ENCODE data around the gene KIAA0513.
"Not testable (repeated sequence)": the region's sequence is repeated elsewhere in the genome, so short reads cannot be mapped to it uniquely, and the experiment has no call there.

The KIAA0513 gene

DNA sequence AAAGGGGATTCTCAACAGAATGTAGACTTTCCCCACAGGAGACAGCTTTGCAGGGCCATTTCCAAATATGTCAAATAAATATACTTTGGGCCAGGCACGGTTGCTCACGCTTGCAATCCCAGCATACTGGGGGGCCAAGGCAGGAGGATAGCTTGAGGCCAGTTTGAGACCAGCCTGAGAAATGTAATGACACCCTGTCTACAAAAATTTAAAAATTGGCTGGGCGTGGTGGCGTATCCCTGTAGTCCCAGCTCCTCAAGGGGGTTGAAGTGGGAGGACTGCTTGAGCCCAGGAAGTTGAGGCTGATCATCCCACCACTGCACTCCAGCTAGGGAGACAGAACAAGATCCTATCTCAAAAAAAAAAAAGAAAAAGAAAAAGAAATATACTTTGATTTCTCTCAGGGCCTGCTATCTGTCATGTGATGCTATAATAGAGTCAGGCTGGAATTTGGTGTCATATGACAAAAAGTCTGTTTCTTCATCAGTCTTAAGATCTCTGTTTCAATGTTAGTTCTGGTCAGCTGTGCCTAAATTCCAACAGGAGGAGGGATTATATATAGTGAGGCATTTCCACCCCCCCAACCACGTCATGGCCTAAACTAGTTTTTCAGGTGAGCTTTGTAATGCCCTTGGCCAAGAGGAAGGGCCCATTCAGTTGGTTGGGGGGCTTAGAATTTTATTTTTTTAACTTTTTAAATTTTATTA lies 12.0 kb upstream of the KIAA0513 start:
- no peak overlapping the region for H3K4me3 Mint-ChIP-seq
- H3K27ac Mint-ChIP-seq = no peak overlapping the region
- ATAC-seq = no peak

DNA sequence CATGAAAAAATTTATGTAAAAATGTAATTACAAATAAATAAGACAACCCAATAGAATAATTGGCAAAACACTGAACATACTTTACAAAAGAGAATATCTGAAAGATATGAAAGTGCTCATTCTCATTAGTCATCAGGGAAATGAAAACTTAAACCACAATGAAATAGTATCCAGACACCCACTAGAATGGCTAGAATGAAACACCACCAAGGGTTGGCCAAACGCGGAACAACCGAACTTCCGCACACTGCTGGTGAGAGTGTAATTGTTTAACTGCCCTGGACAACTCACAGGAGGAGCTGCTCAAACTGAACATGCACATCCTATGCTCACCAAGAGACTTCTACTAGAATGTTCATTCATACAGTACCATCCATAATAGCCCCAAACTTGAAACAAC lies 10.4 kb upstream of the KIAA0513 start:
- Mint-ChIP-seq H3K27ac (no peak overlapping the region), H3K4me1 (peaks cover 18% of the 10 kb centered on the region), H3K4me3 (peak overlapping the region in 1 of 2 donors; percentile 6), H3K9me3 (no peaks in the 10 kb centered on the region), H3K27me3 (no peaks in the 10 kb centered on the region)
- ATAC-seq (peak; percentile 93), DNase-seq (peak; percentile 13 to 39)

More for the DNA sequence above, 12.0 kb upstream of the KIAA0513 start:
- Mint-ChIP-seq H3K9me3 (no peaks in the 10 kb centered on the region), H3K4me1 (peaks cover 26% of the 10 kb centered on the region), H3K27me3 (no peaks in the 10 kb centered on the region)
- no peak for DNase-seq

DNA sequence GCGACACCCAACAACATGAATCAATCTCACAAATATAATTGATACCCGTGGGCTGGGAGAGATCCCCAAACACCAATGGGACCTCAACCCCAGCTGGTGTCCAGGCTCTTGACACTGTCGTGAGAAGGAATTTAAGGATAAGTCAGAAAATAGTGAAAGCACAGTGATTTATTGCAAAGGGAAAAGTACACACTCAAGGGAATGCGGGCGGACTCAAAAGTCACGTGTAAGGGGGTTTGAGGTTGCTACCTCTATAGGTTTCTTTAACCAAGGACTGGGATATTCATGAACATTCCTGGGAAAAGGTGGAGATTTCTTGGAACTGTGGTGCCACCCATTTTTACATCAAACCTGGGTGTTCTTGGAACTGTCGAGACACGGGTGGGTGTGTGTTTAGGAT lies 10.0 kb upstream of the KIAA0513 start:
- DNase-seq (no peak), ATAC-seq (no peak)
- H3K27me3 Mint-ChIP-seq = no peaks in the 10 kb centered on the region
- H3K9me3 Mint-ChIP-seq = no peaks in the 10 kb centered on the region
- H3K4me3 Mint-ChIP-seq = no peak overlapping the region
- peaks cover 14% of the 10 kb centered on the region for H3K4me1 Mint-ChIP-seq
- no peak overlapping the region for H3K27ac Mint-ChIP-seq

DNA sequence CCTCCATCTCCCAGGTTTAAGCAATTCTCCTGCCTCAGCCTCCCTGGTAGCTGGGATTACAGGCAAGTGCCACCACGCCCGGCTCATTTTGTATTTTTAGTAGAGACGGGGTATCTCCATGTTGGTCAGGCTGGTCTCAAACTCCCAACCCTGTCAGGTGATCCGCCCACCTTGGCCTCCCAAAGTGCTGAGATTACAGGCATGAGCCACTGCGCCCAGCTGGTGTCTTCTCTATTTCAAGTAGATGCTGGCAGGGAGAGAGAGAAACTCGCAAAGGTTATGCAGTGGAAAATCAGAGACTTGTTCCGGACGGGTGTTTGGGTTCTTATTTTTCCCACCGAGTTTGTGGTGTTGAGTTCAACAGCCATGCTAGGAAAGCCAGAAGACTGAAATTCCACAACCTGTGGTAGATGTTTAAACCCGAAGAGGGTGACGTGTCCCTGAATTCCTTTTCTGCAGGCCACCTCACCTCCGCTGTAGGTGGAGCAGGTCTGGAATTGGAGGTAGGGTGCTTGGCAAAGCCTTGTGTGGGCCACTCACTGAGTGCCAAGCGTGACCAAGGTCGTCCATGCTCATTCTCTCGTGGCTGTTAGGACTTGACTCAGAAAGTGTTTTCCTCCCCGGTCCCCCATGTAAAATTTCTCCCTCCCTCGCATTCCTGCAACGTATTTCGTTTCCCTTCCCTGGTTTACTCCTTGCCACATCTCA lies 8.9 kb upstream of the KIAA0513 start:
- H3K27me3 Mint-ChIP-seq = no peaks in the 10 kb centered on the region
- H3K4me3 Mint-ChIP-seq = no peak overlapping the region
- peaks cover 14% of the 10 kb centered on the region for H3K4me1 Mint-ChIP-seq
- no peaks in the 10 kb centered on the region for H3K9me3 Mint-ChIP-seq
- DNase-seq (no peak), ATAC-seq (no peak)
- no peak overlapping the region for H3K27ac Mint-ChIP-seq

DNA sequence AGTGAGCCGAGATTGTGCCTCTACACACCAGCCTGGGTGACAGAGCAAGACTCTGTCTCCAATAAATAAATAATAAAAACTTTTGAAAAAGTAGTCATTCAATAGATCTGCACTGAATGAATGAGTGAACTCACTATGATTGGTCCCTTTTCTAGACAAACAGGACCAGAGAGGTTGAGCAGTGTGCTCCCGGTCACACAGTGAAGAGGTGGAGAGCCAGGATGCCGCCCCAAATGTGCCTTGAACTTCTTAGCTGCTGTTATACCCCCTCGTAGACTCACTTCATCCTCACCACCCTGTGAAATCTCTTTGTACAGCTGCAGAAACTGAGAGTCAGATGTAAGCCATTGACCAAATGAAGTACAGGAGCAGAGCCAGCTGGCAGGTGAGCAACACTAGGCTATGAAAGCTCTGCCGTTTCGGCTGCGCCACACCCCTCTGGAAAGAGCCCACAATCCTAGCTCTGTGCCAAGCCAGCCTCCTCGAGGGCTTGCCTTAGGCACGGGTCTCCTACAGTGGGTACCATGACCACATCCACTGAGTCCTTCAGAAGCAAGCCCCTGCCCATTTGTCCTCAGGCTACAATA lies 7.8 kb upstream of the KIAA0513 start:
- no peak overlapping the region for H3K4me3 Mint-ChIP-seq
- ATAC-seq (no peak), DNase-seq (no peak)
- H3K4me1 Mint-ChIP-seq = peaks cover 14% of the 10 kb centered on the region
- no peaks in the 10 kb centered on the region for H3K9me3 Mint-ChIP-seq
- H3K27me3 Mint-ChIP-seq = no peaks in the 10 kb centered on the region
- no peak overlapping the region for H3K27ac Mint-ChIP-seq

DNA sequence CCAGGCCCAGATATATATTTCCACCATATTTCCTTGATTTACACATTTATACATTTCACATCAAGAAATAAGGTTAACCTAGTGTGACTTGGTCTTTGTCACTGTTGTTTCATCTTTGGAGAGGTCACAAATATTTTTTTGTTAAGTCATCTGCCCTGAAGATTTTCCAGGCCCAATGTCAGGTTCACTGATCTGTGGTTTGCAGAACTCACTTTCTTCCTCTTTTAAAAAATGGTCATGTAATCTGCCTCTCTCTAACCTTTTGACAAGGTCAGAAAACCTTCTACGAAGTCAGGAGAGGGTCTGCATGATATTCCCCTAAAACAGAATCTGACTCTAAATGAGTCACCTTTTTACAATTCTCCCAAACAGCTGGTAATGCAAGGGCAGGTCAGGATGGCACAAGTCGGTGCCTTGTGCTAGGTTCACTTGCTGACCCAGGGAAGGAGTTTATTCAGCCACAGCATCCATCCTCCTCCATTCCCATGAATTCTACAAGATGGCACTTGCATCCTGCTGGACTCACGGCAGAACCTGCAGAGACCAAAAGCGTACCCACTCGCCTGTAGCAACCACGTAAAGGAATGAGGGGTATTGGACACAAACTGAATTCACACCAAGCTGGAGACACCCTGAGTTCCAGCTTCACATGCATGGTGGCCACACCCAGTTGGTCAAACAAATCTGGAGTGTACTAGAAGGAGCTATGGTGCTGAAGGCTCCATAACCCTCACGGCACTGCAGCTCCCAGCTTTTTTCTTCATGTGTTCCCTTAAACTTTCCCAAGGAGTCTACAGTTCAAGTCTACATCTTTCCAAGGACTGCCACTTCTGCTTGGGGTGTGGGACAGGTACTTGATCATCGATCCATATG lies 1.6 kb upstream of the KIAA0513 start:
- DNase-seq (no peak), ATAC-seq (no peak)
- Mint-ChIP-seq H3K9me3 (no peaks in the 10 kb centered on the region), H3K27ac (peak overlapping the region in 1 of 2 donors; percentile 80), H3K4me1 (peaks cover 42% of the 10 kb centered on the region), H3K27me3 (no peaks in the 10 kb centered on the region), H3K4me3 (peak overlapping the region; percentile 53 to 90)

DNA sequence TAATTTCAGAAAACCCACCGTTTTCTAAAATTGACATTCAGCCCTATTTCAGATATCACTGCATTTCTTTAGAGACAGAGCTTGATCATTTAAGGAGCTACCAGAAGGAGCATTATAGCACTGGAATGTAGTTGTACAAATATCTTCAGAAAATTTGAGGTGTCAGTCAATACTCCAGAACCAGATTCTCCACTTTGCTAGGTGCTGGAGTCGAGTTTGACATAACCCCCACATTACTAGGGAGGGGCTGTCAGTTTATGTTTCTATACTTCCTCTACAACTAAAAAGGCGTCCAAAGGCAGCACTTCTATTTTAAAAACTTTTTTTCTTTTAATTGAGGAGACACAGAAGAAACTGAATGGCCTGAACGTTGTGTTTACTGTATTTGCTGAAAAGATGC lies 892 bp upstream of the KIAA0513 start:
- peak overlapping the region; percentile 53 to 90 for H3K4me3 Mint-ChIP-seq
- no peak for DNase-seq
- no peaks in the 10 kb centered on the region for H3K27me3 Mint-ChIP-seq
- no peaks in the 10 kb centered on the region for H3K9me3 Mint-ChIP-seq
- no peak for ATAC-seq
- peaks cover 42% of the 10 kb centered on the region for H3K4me1 Mint-ChIP-seq
- H3K27ac Mint-ChIP-seq = peak overlapping the region in 1 of 2 donors; percentile 80

DNA sequence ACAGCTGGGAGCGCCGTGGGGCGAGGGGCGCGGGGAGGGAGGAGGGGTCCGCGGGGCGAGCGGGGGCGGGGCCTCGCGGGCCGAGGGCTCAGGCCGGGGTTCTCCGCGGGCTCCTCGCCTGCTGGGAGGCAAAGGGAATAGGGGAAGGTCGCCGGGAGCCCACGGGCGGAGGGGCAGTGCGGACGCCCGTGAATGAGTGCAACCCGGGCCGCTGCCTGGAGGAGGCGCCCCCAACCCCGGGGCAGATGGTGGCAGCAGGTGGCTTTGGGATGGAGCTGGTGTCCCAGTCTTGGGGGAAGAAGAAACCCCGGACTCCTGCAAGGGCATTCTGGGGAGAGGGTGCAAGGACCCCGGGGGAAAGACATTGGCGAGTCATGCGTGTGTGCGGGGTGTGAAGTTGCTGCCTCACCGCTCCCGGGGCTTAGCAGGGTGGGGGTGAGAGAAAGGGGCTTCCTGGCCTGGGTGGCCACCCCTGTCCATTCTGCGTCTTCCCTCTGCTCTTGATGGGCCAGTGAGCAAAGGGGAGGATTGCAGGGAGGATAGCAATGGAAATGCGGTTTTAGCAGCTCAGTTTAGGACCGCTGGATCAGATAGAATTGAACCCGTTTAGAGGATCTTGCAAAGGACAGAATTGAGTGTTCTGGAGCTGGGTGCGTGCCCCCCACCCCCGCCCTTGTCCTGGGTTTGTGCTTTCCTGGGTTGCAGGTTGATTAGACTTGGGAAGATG lies 526 bp downstream of the KIAA0513 start:
- H3K9me3 Mint-ChIP-seq = no peaks in the 10 kb centered on the region
- ATAC-seq = peak; percentile 3
- no peaks in the 10 kb centered on the region for H3K27me3 Mint-ChIP-seq
- DNase-seq = peak in 1 of 2 donors; percentile 40
- H3K4me1 Mint-ChIP-seq = peaks cover 42% of the 10 kb centered on the region
- H3K4me3 Mint-ChIP-seq = peak overlapping the region; percentile 90 to 99
- H3K27ac Mint-ChIP-seq = peak overlapping the region; percentile 94 to 96

DNA sequence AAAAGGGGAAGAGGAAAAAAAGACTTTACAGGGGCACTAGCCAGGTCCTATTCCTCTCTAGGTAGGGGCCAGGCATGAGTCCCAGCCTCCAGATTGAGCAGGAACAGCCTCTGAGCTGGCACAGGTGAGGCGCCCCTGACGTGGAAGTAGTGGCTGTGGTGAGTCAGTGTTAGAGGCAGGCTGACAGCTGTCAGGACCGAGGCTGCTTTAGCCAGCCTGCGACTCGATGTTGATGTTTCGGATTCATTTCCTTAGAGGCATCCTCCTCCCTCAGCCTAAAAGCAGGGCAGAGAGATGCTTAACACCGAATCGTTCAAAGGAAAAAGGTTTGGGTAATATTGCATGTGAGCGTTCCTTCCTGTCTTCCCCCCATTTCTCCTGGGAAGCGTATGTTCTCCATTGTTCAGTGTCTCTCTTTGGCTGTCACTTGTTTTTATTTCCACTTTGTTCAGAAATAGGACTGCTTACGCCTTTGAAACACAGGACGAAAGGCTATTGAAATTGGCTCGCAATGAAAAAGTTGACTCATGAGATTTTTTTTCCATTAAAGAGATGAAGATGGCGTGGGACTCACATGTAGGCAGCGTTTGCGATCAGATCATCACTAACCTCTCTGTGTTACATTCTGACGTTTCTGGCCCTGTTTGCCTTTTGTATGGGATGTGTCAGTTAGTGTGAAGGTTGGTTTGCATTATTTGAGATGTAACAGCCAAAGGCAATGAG lies 1.3 kb downstream of the KIAA0513 start:
- no peaks in the 10 kb centered on the region for H3K27me3 Mint-ChIP-seq
- peak; percentile 87 for ATAC-seq

DNA sequence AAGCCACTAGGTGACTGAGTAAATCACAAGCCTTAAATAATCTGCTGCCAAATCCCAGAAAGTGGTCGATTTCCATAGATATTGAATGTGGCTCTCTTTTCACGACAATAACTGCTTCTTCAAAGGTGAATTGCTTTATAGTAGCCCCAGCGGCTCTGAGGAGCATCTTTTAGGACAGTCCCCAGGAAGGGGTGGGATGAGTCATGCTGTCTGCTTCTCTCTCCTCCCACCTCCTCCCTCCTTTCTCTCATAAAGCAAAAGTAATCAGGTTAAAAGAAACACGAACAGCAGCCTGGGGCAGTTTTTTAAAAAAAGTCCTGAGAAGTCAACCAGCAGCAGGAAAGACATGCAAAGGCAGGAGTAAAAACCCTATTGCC lies 1.8 kb downstream of the KIAA0513 start:
- ATAC-seq (peak; percentile 83), DNase-seq (peak; percentile 59 to 72)
- peak overlapping the region; percentile 90 to 99 for H3K4me3 Mint-ChIP-seq
- no peaks in the 10 kb centered on the region for H3K27me3 Mint-ChIP-seq
- no peaks in the 10 kb centered on the region for H3K9me3 Mint-ChIP-seq
- H3K4me1 Mint-ChIP-seq = peaks cover 42% of the 10 kb centered on the region
- peak overlapping the region; percentile 94 to 96 for H3K27ac Mint-ChIP-seq

More for the DNA sequence above, 1.3 kb downstream of the KIAA0513 start:
- peak overlapping the region; percentile 90 to 99 for H3K4me3 Mint-ChIP-seq
- peaks cover 42% of the 10 kb centered on the region for H3K4me1 Mint-ChIP-seq
- peak overlapping the region; percentile 94 to 96 for H3K27ac Mint-ChIP-seq
- no peaks in the 10 kb centered on the region for H3K9me3 Mint-ChIP-seq
- DNase-seq = peak; percentile 66 to 78

DNA sequence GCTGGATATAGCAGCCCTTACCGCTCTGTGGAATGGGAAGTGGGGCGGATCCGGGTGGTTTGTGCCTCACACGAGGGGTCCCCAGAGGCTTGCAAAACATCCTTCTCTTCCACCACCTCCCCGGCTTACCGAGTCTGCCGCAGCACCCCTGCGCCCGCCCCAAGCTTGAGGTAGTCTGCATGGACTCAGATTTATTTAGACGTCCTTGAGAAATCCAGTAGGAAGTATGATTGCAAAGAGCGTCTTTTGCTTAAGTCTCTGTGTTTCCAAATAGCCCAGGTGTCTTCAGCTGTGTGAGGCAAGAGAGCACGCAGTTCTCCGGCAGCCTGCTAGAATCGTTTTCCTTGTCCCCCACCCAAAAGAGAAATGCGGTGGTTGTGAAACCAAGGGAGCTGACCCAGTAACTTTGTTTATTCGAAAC lies 2.4 kb downstream of the KIAA0513 start:
- Mint-ChIP-seq H3K27ac (peak overlapping the region in 1 of 2 donors; percentile 19), H3K4me1 (peaks cover 42% of the 10 kb centered on the region), H3K4me3 (peak overlapping the region; percentile 90 to 99), H3K27me3 (no peaks in the 10 kb centered on the region), H3K9me3 (no peaks in the 10 kb centered on the region)
- DNase-seq = no peak
- no peak for ATAC-seq

DNA sequence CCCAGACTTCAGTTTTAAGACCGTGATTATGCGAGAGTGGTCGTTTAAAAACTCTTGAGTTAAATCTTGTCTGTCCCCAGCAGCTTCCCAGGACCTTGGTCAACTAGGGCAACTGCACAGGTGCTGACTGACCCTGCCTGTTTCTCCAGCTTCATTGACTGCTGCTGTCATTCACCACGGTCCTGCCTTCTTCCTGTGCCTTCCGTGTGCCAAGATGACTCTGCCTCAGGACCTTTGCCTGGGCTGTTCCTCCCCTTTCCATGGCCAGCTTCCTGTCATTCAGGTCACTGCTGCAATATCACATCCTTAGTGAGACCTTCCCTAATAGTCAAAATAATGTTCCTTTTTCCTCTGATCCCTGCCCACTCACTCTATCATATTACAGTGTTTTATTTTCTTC lies 3.9 kb downstream of the KIAA0513 start:
- no peak overlapping the region for H3K27ac Mint-ChIP-seq
- DNase-seq (no peak), ATAC-seq (no peak)
- no peaks in the 10 kb centered on the region for H3K9me3 Mint-ChIP-seq
- H3K4me3 Mint-ChIP-seq = no peak overlapping the region
- peaks cover 46% of the 10 kb centered on the region for H3K4me1 Mint-ChIP-seq
- H3K27me3 Mint-ChIP-seq = no peaks in the 10 kb centered on the region

DNA sequence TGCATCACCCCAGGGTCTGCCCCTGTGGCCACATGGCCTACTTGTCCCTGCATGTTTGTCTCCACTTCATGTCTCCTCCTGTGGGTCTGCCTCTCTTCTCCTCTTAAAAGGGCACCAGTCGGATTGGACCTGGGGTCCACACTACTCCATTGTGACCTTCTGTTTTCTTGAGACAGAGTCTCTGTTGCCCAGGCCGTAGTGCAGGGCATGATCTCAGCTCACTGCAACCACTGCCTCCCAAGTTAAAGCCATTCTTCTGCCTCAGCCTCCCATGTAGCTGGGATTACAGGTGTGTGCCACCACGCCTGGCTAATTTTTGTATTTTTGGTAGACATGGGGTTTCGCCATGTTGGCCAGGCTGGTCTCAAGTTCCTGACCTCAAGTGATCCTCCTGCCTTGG lies 4.6 kb downstream of the KIAA0513 start:
- not testable (repeated sequence) for H3K27me3 Mint-ChIP-seq, H3K9me3 Mint-ChIP-seq, H3K4me3 Mint-ChIP-seq, ATAC-seq, DNase-seq, H3K27ac Mint-ChIP-seq
- peaks cover 48% of the 10 kb centered on the region for H3K4me1 Mint-ChIP-seq

DNA sequence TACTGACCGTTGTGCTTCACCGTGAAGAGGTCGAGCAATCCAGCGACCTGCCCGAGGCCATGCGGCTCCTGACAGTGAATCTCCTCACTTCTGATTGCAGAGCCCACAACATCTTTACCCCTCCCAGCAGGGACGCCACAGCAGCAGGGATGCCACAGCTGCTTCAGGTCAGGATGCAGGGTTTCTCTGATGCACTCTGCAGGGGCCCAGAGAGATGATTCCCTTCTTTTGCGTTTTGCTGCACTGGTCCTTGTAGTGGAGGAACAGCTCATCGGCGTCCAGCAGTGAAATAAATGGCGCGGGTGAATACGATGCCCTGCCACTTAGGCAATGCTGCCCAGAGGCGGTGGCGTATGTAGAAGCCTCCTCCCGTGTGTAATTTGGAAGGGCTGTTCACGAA lies 5.6 kb downstream of the KIAA0513 start:
- Mint-ChIP-seq H3K4me1 (peaks cover 42% of the 10 kb centered on the region), H3K4me3 (no peak overlapping the region), H3K27ac (no peak overlapping the region), H3K27me3 (no peaks in the 10 kb centered on the region), H3K9me3 (no peaks in the 10 kb centered on the region)
- ATAC-seq (no peak), DNase-seq (no peak)
